Measurements from ENCODE around the gene F2RL3.
"Not testable (repeated sequence)": the region's sequence is repeated elsewhere in the genome, so short reads cannot be mapped to it uniquely, and the experiment has no call there.

The F2RL3 gene

GRCh38 chr19:16874978-16875299 lies 13.9 kb upstream of the F2RL3 start:
- DNase-seq (ENCODE audit: low spot score): not testable (repeated sequence)

- DNase-seq (ENCODE audit: low spot score): no peak
These were observed 12.9 kb upstream of the F2RL3 start for GRCh38 chr19:16875584-16876555.

DNA sequence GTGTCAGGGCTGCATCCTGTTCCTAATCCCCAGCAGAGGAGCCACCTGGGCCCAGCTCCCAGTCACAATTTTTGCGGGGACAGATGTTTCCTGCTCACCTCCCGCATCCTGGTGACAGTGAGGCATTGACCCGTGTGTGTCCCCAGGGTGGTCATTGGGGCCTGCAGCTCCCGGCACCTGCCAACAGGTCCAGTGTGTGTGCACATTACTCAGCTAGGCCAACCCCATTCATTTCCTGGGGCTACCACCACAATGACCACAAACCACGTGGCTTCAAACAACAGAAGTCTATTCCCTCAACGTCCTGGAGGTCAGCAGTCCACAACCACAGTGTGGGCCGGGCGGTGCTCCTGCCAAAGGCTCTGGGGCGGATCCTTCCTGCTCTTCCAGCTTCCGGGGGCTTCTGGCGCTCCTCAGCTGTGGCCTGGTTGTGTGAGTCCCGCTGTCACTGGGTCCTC lies 11.9 kb upstream of the F2RL3 start:
- no peak for DNase-seq (ENCODE audit: low spot score)

DNA sequence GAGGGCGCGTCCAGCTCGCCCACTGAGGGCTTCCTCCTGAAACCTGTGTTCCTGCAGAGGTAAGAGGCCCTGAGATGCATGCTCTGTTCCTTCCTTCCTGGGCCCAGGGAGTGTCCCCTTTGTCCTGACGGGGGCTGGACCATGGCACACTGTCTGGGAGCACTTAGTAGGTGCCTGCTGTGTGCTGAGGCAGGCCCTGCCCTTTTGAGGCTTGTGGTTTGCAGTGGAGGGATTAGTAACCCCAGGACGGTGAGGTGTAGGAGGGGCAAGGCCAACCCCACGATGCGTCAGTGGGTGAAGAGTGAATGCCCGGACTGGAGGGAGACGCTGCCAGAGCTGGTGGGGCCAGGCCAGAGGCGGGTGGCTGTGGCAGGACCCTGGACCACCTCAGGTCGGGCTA lies 11.2 kb upstream of the F2RL3 start:
- DNase-seq (ENCODE audit: low spot score): no peak

DNA sequence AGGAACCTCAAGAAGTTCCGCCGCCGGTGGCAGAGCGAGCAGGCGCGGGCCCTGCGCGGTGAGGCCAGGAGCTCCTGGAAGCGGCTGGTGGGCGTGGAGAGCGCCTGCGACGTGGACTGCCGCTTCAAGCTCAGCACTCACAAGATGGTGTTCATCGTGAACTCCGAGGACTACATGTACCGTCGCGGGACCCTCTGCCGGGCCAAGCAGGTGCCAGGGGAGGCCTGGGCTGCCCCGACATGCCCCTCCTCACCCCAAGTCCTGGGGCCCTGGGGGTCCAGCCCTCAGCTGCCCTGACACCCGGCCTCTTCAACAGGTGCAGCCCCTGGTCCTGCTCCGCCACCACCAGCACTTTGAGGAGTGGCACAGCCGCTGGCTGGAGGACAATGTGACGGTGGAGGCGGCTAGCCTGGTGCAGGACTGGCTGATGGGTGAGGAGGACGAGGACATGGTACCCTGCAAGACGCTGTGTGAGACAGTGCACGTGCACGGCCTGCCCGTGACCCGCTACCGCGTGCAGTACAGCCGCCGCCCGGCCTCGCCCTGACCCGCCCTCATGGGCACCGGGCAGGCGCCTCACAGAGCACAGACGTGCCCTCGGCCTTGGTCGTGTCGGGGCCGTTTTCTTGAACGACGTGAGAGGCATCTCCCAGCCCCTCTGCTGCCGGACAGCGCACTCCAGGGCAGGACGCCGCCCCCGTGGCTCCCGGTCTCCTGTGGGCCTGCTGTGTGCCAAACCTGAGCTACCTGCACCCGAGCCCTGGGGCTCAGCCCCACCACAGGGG lies 10.4 kb upstream of the F2RL3 start:
- DNase-seq (ENCODE audit: low spot score): no peak

- DNase-seq (ENCODE audit: low spot score): no peak
These were observed 7.8 kb upstream of the F2RL3 start for GRCh38 chr19:16880884-16881554.

GRCh38 chr19:16882146-16882545 lies 6.7 kb upstream of the F2RL3 start:
- DNase-seq (ENCODE audit: low spot score): no peak

GRCh38 chr19:16883522-16883921 lies 5.3 kb upstream of the F2RL3 start:
- DNase-seq (ENCODE audit: low spot score): no peak

GRCh38 chr19:16885166-16885565 lies 3.6 kb upstream of the F2RL3 start:
- peak; percentile 57 for DNase-seq (ENCODE audit: low spot score)

DNA sequence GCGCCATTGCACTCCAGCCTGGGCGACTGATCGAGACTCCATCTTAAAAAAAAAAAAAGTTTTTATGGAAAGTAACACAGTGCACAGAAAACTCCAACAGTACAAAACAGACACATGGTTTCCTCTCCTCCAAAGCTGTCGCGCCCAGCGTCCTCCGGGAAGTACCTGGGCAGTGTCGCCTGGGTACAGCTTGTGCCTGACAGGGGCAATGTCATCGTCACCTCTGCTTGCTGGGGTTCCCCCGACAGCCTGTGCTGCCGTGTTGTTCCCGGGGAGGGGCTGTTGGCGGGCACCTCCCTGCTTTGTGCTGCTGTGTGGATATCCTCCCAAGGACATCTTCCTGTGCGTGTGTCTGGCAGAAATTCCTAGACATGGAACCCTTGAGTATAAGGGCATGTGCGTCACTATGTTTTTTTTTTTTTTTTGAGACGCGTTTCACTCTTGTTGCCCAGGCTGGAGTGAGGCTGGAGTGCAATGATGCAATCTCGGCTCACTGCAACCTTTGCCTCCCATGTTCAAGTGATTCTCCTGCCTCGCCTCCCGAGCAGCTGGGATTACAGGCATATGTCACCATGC lies 2.4 kb upstream of the F2RL3 start:
- DNase-seq (ENCODE audit: low spot score): peak; percentile 84

DNA sequence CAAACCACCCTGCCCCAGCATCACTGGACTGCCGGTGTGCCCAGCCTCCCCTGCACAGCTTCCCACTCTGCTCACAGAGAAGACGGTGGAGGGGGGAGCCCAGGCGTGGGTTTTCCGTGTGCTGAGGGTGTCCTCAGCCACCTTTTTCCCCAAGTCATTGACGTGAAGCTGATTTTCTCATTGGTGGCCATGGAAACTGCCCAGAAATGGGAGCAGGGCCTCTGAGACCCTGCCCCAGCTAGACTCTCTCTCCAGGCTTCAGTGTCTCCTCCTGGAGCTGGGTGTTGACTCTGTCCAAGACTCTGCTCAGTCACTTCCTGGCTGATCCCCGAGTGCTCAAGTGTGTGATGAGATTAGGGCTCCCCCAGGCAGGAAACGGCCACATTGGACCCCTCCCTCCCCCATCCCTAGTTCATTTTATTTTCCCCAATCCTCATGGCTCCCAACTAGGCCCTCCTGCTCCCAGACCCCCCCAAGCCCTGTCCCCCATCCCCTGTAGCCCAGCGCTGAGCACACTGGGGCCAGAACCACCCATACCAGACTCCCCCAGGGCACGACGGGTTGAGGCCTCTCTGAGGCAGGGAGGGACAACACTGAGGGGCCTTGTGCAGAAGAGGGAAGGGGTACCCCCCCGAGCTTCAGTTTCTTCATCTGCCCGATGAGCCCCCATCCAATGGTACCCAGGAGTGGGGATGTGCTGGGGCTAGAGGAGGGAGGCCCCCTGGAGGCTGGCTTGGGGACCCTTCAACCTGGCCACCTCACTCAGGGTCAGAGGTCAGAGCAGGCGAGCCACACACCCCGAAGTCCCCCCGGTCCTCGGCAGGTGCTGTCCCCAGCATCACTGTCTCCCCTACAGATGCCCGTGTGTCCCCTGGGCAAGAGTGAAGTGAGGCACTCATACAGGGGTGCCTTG lies 1.2 kb upstream of the F2RL3 start:
- DNase-seq (ENCODE audit: low spot score): no peak

GRCh38 chr19:16889366-16889882 lies 625 bp downstream of the F2RL3 start:
- no peak for DNase-seq (ENCODE audit: low spot score)

GRCh38 chr19:16889883-16890460 lies 1.2 kb downstream of the F2RL3 start:
- DNase-seq (ENCODE audit: low spot score): no peak

DNA sequence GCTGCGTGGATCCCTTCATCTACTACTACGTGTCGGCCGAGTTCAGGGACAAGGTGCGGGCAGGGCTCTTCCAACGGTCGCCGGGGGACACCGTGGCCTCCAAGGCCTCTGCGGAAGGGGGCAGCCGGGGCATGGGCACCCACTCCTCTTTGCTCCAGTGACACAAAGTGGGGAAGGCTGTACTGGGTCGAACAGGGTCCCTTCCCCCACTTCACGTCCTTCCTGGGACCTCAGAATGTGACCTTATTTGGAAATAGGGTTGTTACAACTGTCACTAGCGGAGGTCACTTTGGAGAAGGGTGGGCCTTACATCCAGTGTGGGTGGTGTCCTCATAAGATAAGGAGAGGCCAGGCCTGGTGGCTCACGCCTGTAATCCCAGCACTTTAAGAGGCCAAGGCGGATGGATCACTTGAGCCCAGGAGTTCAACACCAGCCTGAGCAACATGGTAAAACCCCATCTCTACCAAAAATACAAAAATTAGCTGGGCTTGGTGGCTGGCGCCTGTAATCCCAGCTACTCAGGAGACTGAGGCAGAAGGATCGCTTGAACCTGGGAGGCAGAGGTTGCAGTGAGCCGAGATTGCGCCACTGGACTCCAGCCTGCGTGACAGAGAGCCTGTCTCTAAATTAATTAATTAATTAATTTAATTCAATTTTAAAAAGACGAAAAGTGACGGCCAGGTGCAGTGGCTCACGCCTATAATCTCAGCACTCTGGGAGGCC lies 1.8 kb downstream of the F2RL3 start:
- no peak for DNase-seq (ENCODE audit: low spot score)

GRCh38 chr19:16891696-16892382 lies 3.0 kb downstream of the F2RL3 start:
- DNase-seq (ENCODE audit: low spot score): no peak

DNA sequence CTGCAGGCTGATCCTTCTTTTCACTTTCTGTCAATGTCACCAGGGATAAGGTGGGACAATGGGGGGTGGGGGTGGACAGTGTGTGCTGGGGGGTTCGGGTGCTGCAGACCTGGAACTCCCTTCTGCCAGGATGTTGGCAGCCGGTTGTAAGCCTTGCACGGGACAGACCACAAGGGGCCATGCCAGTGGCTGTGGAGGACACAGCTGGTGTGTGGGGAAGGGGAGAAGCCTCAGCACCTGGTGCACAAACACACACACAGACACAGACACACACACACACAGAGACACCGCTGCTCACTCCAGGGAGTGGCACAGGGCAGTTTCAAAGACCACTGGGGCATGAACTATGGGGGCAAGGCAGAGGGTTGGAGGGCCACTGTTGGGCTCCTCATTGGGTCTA lies 3.6 kb downstream of the F2RL3 start:
- no peak for DNase-seq (ENCODE audit: low spot score)

DNA sequence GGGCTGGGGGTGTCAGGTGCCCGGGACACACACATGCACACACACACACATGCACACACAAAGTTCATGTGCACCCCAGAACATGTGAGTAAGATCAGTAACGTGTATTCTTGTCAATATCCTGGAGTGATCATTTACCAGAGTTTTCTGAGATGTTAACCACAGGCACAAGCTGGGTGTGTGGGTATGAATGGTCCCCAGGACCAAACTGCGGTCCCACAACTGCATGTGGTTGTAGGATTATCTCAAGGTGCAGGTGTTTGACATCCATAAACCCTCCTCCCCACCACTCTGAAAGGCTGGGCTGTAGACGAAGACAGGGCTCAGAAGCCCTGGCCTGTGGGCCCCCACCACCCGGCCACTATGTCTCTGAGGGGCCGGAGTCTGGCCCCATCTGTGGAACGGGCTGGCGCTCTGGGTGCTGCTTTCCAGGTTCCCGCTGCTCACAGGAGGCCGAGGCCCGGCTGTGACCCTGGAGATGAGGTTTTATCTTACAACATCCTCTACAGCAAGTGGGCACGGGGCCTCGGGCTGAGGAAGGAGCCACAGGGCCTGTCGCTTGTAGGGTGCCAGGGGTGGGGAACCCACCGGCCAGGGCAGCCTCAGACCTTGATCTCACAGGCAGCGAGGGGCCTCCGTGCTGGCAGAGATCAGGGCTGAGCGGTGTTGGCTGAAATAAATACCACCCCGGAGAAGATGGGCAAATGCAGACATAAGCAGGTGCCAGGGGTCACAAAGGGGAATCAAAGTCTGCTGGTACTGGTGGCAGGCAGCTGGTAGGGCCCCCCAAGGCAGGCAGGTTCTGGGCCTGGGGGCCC lies 4.3 kb downstream of the F2RL3 start:
- DNase-seq (ENCODE audit: low spot score): no peak

DNA sequence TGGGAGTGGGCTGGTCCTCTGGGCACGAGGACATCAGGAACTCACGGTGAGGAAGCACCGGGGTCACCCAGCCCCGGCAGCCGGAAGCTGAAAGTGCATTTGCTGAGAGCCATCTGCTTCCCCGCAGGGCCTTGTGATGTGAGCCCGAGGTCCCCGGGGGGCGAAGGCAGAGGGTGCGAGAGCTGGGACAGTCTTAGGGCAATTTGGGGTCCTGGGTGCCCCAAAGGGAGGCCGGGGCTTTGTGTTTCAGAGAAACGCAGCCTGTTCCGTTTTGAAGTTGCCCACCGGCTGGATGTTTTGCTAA lies 4.8 kb downstream of the F2RL3 start:
- DNase-seq (ENCODE audit: low spot score): no peak

DNA sequence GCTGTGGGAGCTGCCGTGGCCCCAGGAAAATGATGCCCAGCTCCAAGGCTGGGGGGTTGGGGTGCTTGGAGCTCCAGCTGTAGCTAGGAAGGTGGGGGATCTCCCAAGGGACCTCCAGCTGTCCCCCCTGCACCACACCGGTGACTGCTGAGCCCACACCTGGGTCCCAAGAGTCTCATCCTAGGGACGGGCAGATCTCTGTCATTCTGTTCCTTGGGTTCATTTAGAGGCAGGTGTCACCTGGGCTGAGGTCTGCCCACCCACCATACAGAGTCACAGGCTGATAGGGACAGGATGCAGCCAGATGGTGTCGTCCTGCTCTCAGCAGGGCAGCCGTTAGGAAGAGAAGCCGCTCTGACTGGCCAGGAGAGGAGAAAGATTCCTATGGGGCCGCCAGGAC lies 5.3 kb downstream of the F2RL3 start:
- no peak for DNase-seq (ENCODE audit: low spot score)

Measured in hepatic stellate cell (primary cell).